OCI-LY3 (cell line): ENCODE data around the gene FXYD5.

ENCODE experiments used
- CTCF ChIP-seq: fragments of 200-600, 300-600 bp; sonication (generic); IDR thresholded peaks from 2 replicates; pipeline ENCODE4 v1.5.1; 2014; ENCODE audit warnings: antibody characterized with exemption, low read length, low read depth
- EZH2phosphoT487 ChIP-seq: fragments of 200-600 bp; shearing (Covaris generic); IDR thresholded peaks from 2 replicates; pipeline ENCODE4 v1.6.1; 2018; ENCODE audit warnings: antibody characterized with exemption, mixed run types, low read depth

GRCh38 chr19:35149463-35149862 lies 5.1 kb upstream of the FXYD5 start:
- no peak for TF ChIP-seq EZH2phosphoT487
- TF ChIP-seq CTCF: no peak
